ENCODE results near the gene TBC1D8.

DNA sequence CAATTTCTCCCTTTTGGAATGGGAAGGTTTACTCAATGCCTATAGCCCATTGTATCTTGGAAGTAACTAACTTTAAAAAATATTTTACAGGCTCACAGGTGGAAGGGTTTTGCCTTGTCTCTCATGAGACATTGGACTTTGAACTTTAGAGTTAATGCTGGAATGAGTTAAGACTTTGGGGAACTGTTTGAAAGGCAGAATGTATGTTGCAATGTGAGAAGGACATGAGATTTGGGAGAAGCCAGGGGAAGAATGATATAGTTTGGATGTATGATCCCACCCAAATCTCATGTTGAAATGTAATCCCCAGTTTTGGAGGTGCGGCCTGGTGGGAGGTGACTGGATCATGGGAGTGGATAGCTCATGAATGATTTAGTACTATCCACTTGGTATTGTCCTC, 17.5 kb upstream of the TBC1D8 start:
- TF ChIP-seq, protein P1, sequence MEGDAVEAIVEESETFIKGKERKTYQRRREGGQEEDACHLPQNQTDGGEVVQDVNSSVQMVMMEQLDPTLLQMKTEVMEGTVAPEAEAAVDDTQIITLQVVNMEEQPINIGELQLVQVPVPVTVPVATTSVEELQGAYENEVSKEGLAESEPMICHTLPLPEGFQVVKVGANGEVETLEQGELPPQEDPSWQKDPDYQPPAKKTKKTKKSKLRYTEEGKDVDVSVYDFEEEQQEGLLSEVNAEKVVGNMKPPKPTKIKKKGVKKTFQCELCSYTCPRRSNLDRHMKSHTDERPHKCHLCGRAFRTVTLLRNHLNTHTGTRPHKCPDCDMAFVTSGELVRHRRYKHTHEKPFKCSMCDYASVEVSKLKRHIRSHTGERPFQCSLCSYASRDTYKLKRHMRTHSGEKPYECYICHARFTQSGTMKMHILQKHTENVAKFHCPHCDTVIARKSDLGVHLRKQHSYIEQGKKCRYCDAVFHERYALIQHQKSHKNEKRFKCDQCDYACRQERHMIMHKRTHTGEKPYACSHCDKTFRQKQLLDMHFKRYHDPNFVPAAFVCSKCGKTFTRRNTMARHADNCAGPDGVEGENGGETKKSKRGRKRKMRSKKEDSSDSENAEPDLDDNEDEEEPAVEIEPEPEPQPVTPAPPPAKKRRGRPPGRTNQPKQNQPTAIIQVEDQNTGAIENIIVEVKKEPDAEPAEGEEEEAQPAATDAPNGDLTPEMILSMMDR (IDR thresholded peaks at IDR 0.05; ENCODE audit: insufficient read depth, low read length), result no peak
- no peak for TF ChIP-seq POLR2AphosphoS5 (IDR thresholded peaks at IDR 0.05; ENCODE audit: low read depth)

Measured in HL-60 (cell line).